ENCODE results near the gene BPIFB6.

GRCh38 chr20:33012327-33013189 is 18.9 kb upstream of the BPIFB6 start:
- TF ChIP-seq CTCF (conservative IDR thresholded peaks at IDR 0.05) (no peak), EZH2 (IDR thresholded peaks at IDR 0.05; ENCODE audit: low read depth) (no peak)
